Suppressor macrophage treated with lipopolysaccharide for 1 hour (primary cell): ENCODE data around the gene NUTM2D.
"Not testable (repeated sequence)": the region's sequence is repeated elsewhere in the genome, so short reads cannot be mapped to it uniquely, and the experiment has no call there.

Experiments used
- DNase-seq, 3 donors: peaks; one replicate each; pipeline ENCODE4 v3.0.0-alpha.2; 2020 to 2022

Gene NUTM2D

GRCh38 chr10:87357444-87357843 is at the start of gene NUTM2D:
Gene NUTM2D, plus strand, starts transcription at chr10:87357744. Its CDS starts 522 bp downstream, at chr10:87358266.
- not testable (repeated sequence) for DNase-seq

- not testable (repeated sequence) for DNase-seq
Measured at GRCh38 chr10:87308702-87309101, 48.8 kb upstream of the NUTM2D start.

GRCh38 chr10:87309657-87310056 is 47.9 kb upstream of the NUTM2D start:
- DNase-seq = not testable (repeated sequence)

- not testable (repeated sequence) for DNase-seq
Measured at GRCh38 chr10:87311521-87311920, 46.0 kb upstream of the NUTM2D start.

GRCh38 chr10:87313649-87314359 is 43.7 kb upstream of the NUTM2D start:
- peak in 2 of 3 donors; percentile 9 to 17 for DNase-seq

GRCh38 chr10:87314360-87314973 is 43.1 kb upstream of the NUTM2D start:
- DNase-seq = peak; percentile 15 to 26 (median 20)

GRCh38 chr10:87321505-87321904 is 36.0 kb upstream of the NUTM2D start:
- DNase-seq = not testable (repeated sequence)

- not testable (repeated sequence) for DNase-seq
Measured at GRCh38 chr10:87324559-87324958, 33.0 kb upstream of the NUTM2D start.

- not testable (repeated sequence) for DNase-seq
Measured at GRCh38 chr10:87327958-87328357, 29.6 kb upstream of the NUTM2D start.

- not testable (repeated sequence) for DNase-seq
Measured at GRCh38 chr10:87329131-87329530, 28.4 kb upstream of the NUTM2D start.

GRCh38 chr10:87332687-87333086 is 24.9 kb upstream of the NUTM2D start:
- not testable (repeated sequence) for DNase-seq

GRCh38 chr10:87340411-87340810 is 17.1 kb upstream of the NUTM2D start:
- DNase-seq = peak in 2 of 3 donors; percentile 7 to 18

GRCh38 chr10:87341546-87342142 is 15.9 kb upstream of the NUTM2D start:
- DNase-seq = peak in 1 of 3 donors; percentile 6

GRCh38 chr10:87342249-87342710 is 15.3 kb upstream of the NUTM2D start:
- peak; percentile 86 to 98 (median 94) for DNase-seq

- peak; percentile 77 to 95 (median 81) for DNase-seq
Measured at GRCh38 chr10:87342711-87343258, 14.8 kb upstream of the NUTM2D start.

GRCh38 chr10:87345743-87346142 is 11.8 kb upstream of the NUTM2D start:
- DNase-seq = not testable (repeated sequence)

GRCh38 chr10:87350161-87350560 is 7.4 kb upstream of the NUTM2D start:
- DNase-seq = not testable (repeated sequence)

GRCh38 chr10:87352825-87353224 is 4.7 kb upstream of the NUTM2D start:
- DNase-seq = not testable (repeated sequence)

- DNase-seq = not testable (repeated sequence)
Measured at GRCh38 chr10:87355110-87355509, 2.4 kb upstream of the NUTM2D start.

GRCh38 chr10:87358159-87358558 is 615 bp downstream of the NUTM2D start:
- DNase-seq = not testable (repeated sequence)

GRCh38 chr10:87369514-87370112 is 12.1 kb downstream of the NUTM2D start:
- not testable (repeated sequence) for DNase-seq

- DNase-seq = not testable (repeated sequence)
Measured at GRCh38 chr10:87374091-87374490, 16.5 kb downstream of the NUTM2D start.

- DNase-seq = not testable (repeated sequence)
Measured at GRCh38 chr10:87379115-87379514, 21.6 kb downstream of the NUTM2D start.
